Measurements from ENCODE around the gene IFI35. TPM values are rescaled to one million over a fixed set of nuclear protein-coding genes. Genes with fewer than 3 reads are reported as not detected.
A peak's percentile ranks its signal among the peaks of the same experiment; 100 is the strongest.
"Not testable (repeated sequence)": the region's sequence is repeated elsewhere in the genome, so short reads cannot be mapped to it uniquely, and the experiment has no call there.

Gene IFI35
- 10 to 100 TPM in 3 of 4 donors, 1 to 10 TPM in 1; 7.8 to 13.5 (median 10.6) TPM for polyA plus RNA-seq (ENCODE audit: insufficient read length in 4 of 4)

DNA sequence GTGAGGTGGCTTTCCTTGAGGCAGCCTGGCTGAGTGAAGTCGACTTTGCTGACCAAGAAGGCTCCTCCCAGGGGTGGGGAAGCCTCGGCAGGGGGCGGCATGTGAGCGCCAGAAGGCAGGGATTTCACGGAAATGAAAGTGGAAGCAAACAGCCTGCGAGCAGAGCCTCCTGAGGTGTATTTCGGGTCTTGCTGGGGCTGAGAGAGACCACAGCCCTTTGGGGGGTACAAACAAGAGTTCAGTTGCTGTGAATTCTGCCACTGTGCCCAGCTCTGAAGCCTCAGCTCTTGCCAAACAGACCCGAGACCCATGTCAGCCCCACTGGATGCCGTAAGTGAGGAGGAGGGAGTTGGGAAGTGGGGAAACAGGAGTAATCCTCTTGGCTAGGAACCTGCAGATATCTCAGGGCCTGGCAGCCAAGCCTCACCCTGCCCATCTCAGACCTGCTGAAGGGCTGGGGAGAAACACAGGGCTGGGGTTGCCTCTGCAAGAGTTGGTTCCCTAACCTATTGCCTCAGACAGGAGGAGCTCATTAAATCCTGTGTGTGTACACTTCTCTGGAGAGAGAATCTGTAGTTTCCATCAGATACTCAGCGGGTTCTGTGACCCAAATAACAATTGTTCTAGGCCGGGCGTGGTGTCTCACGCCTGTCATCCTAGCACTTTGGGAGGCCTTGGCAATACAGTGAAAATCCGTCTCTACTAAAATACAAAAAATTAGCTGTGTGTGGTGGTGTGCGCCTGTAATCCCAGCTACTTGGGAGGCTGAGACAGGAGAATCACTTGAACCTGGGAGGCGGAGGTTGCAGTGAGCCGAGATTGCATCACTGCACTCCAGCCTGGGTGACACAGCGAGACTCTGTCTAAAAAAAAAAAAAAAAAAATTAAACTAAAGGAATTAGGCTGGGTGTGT lies at the start of gene IFI35:
Gene IFI35 (plus strand): TSS at position 146 of the 913 bp plus-strand sequence. CDS start 164 bp downstream, at position 310.
- DNase-seq (ENCODE audit: low read depth in 4 of 4, low spot score in 3 of 4) = peak; percentile 34 to 59 (median 44)

DNA sequence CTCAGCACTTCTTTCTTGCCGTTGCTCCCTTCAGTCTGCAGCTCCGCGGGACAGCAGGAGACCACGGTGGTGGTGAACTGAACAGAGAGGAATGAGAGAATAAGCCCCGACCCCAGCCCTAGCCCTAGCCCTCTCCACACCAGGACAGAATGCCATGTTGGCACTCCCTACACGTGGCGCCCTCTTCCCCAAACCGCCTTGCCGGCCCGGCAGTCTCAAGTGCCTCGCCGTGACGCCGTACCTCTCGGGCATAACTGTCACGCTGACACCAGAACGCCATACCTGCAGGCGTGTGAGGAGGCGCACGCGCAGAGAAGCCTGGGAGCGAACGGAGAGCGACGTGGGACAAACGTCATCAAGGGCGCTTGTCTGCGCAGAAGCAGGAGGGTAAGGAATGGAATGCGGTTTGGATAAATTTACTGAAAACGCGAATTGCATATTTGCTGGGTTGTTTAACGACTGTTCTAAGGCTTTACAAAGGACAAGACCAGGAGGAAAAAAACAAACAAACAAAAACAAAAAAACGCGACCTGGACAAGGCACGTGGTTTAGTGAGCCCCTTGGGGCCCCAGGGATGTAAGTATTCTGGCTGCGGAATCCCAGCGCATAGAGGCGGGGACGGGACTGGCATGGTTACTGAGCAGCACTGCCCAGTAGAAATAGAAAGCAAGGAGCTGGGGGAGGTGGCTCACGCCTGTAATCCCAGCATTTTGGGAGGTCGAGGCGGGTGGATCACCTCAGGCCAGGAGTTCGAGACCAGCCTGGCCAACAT lies 42.2 kb upstream of the IFI35 start, which contains the start of gene AARSD1:
Gene AARSD1 (minus strand): TSS at position 294 of the 772 bp plus-strand sequence. CDS start 14 bp downstream, at position 280.
- peak; percentile 88 to 92 (median 90) for DNase-seq (ENCODE audit: low read depth in 4 of 4, low spot score in 3 of 4)

DNA sequence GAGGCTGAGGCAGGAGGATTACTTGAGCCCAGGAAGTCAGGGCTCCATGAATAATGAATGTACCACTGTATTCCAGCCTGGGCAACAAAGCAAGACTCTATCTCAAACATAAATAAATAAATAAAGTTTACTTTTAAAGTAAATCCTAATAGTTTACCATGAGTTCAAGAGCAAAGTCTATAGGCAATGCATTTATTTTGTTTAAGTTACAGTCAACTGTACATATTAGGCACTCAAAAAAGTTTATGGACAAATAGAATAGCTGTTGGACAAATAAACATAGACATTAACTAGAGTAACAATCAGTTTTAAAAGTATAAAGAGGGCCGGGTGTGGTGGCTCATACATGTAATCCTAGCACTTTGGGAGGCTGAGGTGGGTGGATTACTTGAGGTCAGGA lies 38.7 kb upstream of the IFI35 start:
- DNase-seq (ENCODE audit: low read depth in 4 of 4, low spot score in 3 of 4) = no peak

DNA sequence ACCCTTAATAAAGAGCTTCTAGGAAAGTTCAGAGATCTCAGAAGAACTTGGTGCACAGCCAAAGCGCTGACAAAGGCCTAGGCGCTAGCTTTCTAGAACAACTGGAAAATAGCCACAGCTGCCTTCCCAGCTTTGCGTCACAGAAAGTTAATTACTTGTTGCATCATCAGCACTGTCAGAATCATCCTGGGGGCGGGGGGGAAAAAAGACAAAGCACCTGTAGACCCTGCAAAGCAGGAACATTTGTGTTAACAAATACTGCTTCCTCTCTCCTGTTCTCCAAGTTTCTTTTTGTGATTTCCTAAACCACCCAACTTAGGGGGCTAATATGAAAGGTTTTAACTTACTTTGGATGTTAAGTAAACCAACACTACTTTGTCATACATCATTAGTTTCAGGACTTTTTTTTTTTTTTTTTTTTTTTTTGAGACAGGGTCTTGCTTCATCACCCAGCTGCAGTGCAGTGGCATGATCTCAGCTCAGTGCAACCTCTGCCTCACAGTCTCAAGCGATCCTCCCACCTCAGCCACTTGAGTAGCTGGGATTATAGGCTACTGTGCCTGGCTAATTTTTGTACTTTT lies 37.5 kb upstream of the IFI35 start:
- no peak for DNase-seq (ENCODE audit: low read depth in 4 of 4, low spot score in 3 of 4)

DNA sequence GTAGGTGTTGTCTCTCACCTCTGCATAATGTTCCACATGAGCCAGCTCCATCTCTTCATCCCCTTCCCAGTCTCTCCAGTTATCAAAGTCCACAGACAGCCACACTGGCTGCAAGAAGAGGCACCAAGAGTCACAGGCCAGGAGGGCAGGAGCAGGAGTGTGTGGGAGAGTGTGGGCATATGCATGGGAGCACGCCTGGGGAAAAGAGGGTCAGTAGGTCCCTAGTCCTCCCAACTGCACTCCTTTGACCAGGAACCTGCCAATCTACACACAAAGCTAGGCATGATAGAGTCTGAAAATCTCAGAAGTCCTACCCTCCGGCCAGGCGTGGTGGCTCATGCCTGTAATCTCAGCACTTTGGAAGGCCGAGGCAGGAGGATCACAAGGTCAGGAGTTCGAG lies 35.0 kb upstream of the IFI35 start:
- DNase-seq (ENCODE audit: low read depth in 4 of 4, low spot score in 3 of 4) = no peak

DNA sequence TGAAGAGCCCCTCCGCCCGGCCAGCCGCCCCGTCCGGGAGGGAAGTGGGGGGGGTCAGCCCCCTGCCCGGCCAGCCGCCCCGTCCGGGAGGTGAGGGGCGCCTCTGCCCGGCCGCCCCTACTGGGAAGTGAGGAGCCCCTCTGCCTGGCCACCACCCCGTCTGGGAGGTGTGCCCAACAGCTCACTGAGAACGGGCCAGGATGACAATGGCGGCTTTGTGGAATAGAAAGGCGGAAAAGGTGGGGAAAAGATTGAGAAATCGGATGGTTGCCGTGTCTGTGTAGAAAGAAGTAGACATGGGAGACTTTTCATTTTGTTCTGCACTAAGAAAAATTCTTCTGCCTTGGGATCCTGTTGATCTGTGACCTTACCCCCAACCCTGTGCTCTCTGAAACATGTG lies 33.3 kb upstream of the IFI35 start:
- DNase-seq (ENCODE audit: low read depth in 4 of 4, low spot score in 3 of 4) = not testable (repeated sequence)

DNA sequence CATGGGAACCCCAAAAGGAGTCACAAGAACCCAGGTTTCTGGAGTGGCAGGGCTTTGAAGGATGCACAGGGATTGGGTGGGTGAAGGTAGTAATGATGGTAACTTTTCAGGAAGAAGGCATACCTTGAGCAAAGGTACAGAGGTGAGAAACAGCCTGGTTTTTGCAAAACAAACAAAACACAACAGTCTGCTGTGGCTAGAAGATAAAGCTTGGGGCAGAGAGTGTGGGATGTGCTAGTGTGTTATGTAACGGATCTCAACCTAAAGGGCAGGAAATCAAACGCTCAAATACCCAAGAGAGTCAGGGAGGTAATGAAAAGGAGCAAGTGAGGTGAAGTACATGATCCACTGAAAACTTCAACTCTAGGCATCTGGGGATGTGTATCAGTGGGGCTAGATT lies 31.3 kb upstream of the IFI35 start:
- DNase-seq (ENCODE audit: low read depth in 4 of 4, low spot score in 3 of 4) = no peak

DNA sequence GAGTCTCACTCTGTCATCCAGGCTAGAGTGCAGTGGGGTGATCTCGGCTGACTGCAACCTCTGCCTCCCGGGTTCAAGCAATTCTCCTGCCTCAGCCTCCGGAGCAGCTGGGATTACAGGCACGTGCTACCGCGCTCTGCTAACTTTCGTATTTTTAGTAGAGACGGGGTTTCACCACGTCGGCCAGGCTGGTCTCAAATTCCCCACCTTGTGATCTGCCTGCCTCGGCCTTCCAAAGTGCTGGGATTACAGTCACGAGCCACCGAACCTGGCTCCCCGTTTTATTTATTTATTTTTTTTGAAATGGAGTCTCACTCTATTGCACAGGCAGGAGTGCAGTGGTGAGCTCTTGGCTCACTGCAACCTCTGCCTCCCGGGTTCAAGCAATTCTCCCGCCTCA lies 30.9 kb upstream of the IFI35 start:
- DNase-seq (ENCODE audit: low read depth in 4 of 4, low spot score in 3 of 4) = not testable (repeated sequence)

DNA sequence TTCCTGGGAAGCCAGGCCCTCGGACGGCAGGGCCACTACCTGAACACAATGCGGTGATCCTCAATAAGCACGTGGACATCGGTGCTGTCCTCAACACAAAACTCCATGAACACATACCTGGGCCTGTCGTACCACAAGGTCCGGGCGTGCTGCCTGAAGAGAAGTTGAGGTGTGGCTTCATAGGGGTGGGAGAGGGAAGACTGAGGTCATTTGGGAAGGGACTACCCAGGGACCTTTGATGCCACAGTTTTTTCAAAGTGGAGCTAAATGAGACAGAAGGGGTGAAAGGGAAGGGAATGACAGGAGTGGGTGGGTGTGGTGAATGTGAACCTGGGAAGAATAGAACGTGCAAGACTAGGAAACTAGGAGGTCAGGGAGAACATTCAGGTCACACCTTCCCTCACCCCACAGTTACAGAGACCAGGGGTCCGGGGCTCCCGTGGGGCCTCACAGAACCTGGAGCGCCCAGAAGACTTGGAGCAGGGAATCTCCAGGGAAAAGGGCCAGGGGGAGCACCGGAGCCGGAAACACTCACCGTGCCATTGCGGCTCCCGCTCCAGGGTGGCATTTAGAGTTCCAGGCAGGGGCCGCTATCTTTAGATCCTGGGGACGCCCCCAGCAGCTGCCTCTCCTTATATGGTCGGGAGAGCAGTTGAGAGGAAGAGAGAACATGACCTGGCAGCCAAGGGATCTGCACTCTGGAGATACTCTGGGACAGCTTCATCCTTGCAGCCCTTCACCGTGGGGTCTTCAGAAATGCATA lies 26.9 kb upstream of the IFI35 start, which contains the start of gene PTGES3L:
Gene PTGES3L (minus strand): TSS at position 570 of the 763 bp plus-strand sequence. CDS start 27 bp downstream, at position 543.
- no peak for DNase-seq (ENCODE audit: low read depth in 4 of 4, low spot score in 3 of 4)

DNA sequence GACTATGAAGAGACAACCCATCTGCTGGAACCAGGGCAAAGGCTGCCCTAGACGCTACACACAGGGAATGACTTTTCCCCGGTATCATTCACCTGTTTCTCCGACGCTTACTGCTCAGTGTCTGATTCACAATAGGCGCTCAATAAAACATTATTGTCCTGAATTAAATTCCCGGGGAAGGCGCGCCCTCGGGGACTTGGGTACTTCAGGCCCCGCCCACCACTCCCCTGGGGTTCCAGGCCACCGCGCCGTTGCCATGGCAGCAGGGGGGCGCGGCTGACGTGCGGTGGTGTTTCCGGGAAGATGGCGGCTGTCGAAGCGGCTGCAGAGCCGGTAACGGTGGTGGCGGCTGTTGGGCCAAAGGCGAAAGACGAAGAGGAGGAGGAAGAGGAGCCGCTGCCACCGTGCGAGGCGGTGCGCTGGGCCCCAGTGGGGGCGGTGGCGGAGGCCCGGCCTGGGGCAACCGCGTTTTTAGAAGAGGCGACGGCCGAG lies 26.3 kb upstream of the IFI35 start, which contains the start of gene RUNDC1:
Gene RUNDC1 (plus strand): TSS at position 292 of the 492 bp plus-strand sequence. CDS start 12 bp downstream, at position 304.
- DNase-seq (ENCODE audit: low read depth in 4 of 4, low spot score in 3 of 4) = peak; percentile 71 to 91 (median 83)

DNA sequence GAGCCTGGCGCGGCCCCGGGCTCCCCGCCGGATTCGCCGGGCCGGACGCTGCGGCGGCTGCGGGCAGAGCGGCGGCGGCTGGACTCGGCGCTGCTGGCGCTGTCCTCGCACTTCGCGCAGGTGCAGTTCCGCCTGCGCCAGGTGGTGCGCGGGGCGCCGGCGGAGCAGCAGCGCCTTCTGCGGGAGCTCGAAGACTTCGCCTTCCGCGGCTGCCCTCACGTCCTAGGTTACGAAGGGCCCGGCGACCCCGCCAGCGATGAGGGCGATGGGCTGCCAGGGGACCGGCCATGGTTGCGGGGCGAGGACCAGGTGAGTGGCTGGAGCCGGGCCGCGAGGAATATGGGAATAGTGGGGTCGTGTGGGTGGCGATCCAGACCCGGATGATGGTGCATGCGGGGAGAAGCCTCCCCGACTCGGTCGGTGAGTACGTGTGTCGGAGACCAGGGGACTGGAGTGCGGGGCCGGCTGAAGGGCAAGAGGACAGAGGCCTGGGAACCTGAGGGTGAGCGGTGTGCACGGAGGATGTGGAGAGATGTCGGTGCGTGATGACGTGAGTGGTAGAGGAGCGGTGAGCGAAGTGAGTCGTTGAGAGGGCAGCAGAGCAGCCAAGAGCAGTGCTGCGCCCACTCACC lies 25.7 kb upstream of the IFI35 start:
- DNase-seq (ENCODE audit: low read depth in 4 of 4, low spot score in 3 of 4) = no peak

DNA sequence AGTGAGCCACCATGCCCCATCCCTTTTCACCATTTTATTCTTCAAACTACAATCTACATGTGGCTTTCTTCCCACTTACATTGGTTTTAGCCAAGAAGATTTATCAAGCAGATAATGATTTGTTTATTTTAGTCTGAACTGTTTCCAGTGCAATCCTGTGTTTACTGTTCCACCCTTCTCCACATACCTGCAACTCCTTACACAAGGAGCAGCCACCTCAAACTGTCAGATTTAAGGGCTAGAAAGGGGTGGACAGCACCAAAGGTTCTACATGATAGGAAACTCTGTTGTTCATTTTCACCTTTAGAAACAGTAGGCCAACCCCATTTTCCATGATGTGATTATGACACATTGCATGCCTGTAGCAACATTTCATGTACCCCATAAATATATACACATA lies 24.3 kb upstream of the IFI35 start:
- no peak for DNase-seq (ENCODE audit: low read depth in 4 of 4, low spot score in 3 of 4)

DNA sequence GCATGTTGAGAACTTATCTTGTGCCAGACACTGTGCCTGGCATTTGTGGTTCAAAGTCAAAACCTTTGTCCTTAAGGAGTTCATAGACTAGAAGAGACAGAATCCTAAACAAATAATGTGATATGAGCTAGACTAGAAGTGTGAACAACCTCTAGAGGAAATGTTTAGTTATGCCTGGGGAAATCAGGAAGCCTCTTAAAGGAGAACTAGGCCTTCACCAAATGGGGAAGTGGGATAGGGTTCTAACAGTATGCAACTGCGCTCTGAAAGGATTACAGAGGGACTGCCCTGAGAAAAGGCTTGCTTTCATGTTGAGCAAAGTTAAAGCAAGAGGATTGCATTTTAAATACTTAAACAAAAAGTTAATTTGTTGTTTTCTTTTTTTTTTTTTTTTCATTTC lies 21.4 kb upstream of the IFI35 start:
- no peak for DNase-seq (ENCODE audit: low read depth in 4 of 4, low spot score in 3 of 4)

DNA sequence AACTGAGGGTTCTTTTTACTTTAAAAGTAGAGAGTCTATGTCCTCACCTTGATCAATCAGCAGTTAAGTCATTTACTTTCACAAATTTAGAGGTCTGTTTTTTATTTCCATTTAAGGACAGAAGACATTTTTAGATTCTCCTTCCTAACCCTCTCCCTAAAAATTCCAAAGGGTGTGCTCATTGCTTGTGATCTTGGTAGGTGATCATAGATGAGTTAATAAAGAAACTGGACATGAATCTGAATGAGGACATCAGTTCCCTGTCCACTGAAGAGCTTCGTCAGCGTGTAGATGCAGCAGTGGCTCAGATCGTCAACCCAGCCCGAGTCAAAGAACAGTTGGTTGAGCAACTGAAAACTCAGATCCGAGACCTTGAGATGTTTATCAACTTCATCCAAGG lies 17.4 kb upstream of the IFI35 start:
- DNase-seq (ENCODE audit: low read depth in 4 of 4, low spot score in 3 of 4) = no peak

DNA sequence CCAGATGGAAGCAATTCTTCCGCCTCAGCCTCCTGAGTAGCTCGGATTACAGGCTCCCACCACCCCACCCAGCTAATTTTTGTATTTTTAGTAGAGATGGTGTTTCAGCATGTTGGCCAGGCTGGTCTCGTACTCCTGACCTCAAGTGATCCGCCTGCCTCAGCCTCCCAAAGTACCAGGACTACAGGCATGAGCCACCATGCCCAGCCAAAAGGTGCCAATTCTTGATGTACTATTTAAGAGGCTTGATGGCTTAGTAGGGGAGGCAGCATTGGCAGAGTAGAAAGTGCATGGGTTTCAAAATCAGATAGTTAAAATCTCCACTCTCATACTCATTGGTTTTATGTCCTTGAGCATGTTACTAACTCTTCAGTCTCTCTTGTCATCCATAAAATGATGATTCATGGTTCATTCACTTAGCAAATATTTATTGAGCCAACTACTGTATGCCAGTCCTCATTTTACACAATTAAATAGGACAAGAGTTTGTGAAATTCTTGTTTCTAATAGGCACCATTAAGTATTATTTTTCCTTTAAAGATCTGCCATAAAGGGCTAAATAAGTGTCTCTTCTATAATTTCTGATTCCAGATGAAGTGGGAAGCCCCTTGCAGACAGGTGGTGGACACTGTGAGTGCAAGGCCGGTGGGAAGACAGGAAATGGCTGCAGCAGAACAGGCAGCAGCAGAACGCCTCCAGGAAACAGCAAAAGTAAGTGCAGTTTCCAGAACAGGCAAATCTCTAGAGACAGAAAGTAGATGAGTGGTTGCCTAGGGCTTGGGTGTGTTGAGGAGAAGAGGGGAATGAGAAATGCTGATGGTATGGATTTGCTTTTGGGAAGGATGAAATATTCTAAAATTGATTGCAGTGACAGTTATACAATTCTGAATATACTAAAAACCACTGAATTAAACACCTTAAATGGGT lies 16.6 kb upstream of the IFI35 start:
- no peak for DNase-seq (ENCODE audit: low read depth in 4 of 4, low spot score in 3 of 4)

DNA sequence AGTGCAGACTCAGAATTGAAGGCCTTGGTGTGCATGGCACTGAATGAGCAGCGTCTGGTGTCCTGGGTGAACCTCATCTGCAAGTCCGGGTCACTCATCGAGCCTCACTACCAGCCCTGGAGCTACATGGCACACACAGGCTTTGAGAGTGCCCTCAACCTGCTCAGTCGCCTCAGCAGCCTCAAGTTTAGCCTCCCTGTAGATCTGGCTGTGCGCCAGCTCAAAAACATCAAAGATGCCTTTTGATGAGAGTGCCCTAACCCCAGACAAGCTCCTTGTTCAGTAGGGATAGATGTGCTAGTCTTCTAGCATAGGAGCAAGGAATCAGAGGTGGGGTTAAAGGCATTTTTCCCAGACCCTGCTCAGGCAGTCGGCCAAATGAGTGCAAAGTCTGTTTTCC lies 15.1 kb upstream of the IFI35 start:
- no peak for DNase-seq (ENCODE audit: low read depth in 4 of 4, low spot score in 3 of 4)

DNA sequence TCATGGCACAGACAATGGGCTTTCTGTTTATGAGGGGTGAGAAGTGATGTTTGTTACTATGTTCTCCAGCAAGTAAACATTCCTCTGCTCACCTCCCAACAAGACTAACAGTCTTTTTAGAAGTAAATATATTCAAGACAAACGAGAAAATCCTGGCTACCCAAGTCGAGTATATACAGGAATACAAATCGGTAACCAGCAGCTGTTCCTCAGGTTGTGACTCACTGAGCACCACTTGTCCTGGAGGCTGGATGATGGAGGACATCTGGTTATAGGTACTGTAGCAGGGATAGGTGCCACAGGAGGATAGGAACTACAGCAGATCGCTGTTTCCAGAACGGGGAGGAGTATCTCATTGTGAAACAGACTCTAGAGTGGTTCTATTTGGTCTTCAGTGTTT lies 13.7 kb upstream of the IFI35 start:
- no peak for DNase-seq (ENCODE audit: low read depth in 4 of 4, low spot score in 3 of 4)

DNA sequence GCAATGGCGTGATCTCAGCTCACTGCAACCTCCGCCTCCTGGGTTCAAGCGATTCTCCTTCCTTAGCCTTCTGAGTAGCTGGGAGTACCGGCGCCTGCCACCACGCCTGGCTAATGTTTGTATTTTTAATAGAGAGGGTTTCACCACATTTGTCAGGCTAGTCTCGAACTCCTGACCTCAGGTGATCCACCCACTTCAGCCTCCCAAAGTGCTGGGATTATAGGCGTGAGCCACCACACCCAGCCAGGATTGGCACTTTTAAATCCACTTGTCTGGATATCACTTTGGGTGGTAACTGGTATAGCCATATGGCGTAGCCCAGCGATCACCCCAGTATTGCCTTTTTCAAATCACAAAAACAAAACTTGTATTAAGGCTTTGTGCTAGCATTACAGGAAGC lies 12.7 kb upstream of the IFI35 start:
- DNase-seq (ENCODE audit: low read depth in 4 of 4, low spot score in 3 of 4) = not testable (repeated sequence)
